T-helper 2 cell (primary cell): Measurements from ENCODE around the gene RPP38.
A peak's percentile ranks its signal among the peaks of the same experiment; 100 is the strongest.

Source experiments
- DNase-seq, 5 experiments: peaks; one replicate each; pipeline versions ENCODE4 v3.0.0 to v3.0.0-alpha.2; 2012 to 2022
- total RNA-seq, 2 donors: gene quantifications; one replicate each; lab custom pipeline; 2026; lab: John Stamatoyannopoulos, UW

RPP38 gene, protein sequence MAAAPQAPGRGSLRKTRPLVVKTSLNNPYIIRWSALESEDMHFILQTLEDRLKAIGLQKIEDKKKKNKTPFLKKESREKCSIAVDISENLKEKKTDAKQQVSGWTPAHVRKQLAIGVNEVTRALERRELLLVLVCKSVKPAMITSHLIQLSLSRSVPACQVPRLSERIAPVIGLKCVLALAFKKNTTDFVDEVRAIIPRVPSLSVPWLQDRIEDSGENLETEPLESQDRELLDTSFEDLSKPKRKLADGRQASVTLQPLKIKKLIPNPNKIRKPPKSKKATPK
- total RNA-seq: 5.0 to 8.6 reads per million in 2 donors

DNA sequence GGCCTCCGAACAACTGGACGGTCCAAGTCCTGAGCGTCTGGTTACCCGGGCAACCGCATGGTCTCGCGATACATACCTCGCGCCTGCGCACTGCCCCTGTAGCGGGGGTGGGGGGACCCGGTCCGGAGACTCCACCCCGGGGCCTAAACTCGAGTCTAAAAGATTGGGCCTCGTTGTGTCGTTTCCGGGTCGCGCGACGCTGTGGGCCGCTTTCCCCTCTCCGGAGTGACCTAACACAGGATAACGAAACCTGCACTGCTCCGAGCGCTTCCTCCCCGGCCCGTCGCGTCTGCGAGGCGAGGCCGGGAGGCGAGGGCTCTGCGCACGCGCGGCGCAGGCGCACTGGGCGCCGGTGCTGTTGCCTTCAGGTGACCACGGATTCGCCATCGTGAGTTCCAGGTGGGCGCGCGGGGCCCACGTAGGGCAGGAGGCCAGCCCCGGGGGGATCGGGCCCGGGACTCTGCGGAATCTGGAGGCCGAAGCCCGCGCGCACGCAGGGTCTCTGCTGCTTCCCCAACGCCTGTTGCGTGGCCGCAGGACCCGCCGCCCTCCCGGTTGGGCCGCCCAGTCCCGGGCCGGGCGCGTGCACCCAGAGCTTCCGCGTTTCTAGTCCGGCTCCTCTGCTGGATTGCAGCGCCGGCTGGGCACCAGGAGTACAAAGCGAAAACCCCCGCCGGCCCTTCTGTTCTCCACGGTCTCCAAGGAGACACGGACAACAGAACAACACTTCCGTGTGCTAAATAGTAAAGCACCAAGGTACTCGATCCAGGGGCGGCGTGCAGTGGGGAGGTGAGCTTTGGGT is at the start of gene RPP38:
TSS of gene RPP38 (plus strand) at position 345 of the 802 bp plus-strand sequence. CDS start 5,960 bp downstream, outside the sequence.
- peak; percentile 88 to 95 (median 94) for DNase-seq

DNA sequence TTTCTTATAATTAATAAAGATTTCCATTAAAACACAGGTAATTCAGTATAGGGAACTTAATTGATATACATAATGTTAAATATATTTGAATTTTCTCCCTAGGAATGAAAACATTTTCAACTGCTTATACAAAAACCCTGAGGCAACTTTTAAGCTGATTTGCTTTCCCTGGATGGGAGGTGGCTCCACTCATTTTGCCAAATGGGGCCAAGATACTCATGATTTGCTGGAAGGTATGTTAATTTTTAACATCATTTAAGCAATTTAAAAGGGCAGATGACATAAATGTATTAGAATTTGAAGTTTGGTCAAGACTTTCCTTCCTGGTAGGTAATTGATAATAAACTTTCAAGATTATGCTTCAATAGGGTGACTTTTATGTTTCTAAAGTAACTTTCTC is 47.6 kb upstream of the RPP38 start:
- DNase-seq: no peak

- DNase-seq: no peak
These were observed 45.0 kb upstream of the RPP38 start for GRCh38 chr10:15052121-15052520.

DNA sequence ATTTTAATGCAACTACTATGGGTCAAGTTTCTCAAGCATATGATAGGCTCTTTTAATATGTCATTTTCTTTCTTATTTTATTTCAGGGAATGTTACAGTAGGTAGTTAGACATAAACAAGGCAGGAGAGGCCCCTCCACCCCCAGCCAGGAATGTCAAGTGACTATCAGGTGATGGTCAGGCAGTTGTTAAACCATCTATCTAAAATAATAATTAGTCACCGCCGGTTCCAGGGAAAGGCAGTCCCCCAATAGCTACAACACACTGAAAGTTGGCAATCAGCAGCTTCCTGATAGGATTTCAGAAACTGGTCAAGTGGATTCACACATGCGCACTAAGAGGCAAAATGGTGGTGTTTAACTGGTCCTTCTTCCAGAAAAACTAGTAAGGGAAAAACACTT is 44.1 kb upstream of the RPP38 start:
- DNase-seq: no peak

- no peak for DNase-seq
These were observed 38.5 kb upstream of the RPP38 start for GRCh38 chr10:15058689-15059088.

GRCh38 chr10:15059914-15060313 is 37.2 kb upstream of the RPP38 start:
- DNase-seq: no peak

GRCh38 chr10:15060638-15061037 is 36.5 kb upstream of the RPP38 start:
- no peak for DNase-seq

GRCh38 chr10:15067154-15067553 is 30.0 kb upstream of the RPP38 start:
- no peak for DNase-seq

GRCh38 chr10:15068802-15069201 is 28.4 kb upstream of the RPP38 start:
- DNase-seq: no peak

GRCh38 chr10:15069230-15069629 is 27.9 kb upstream of the RPP38 start:
- no peak for DNase-seq

- no peak for DNase-seq
These were observed 24.8 kb upstream of the RPP38 start for GRCh38 chr10:15072358-15072757.

DNA sequence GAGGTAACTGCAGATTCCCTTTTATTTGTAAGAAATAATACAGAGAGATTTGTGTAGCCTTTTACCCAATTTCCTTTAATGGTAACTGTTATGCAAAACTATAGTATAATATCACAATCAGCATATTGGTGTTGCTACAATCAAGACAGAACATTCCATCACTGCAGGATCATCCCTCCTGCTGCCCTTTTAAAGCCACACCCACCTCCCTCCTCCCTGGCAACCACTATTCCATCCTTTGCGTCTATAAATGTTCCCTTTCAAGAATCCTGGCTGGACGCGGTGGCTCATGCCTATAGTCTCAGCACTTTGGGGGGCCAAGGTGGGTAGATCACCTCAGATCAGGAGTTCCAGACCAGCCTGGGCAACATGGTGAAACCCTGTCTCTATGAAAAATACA is 21.7 kb upstream of the RPP38 start:
- no peak for DNase-seq

GRCh38 chr10:15083674-15084501 is 13.3 kb upstream of the RPP38 start:
- DNase-seq: no peak

GRCh38 chr10:15084502-15084922 is 12.6 kb upstream of the RPP38 start:
- DNase-seq: peak in 2 of 5 experiments; percentile 9 to 84

- DNase-seq: peak; percentile 68 to 89 (median 73)
These were observed 8.5 kb upstream of the RPP38 start, which contains the start of gene ACBD7 for GRCh38 chr10:15088428-15089261. ACBD7 (minus strand) TSS chr10:15088776; CDS start chr10:15088728, 48 bp downstream.

- DNase-seq: no peak
These were observed 5.7 kb upstream of the RPP38 start for GRCh38 chr10:15091418-15091817.

DNA sequence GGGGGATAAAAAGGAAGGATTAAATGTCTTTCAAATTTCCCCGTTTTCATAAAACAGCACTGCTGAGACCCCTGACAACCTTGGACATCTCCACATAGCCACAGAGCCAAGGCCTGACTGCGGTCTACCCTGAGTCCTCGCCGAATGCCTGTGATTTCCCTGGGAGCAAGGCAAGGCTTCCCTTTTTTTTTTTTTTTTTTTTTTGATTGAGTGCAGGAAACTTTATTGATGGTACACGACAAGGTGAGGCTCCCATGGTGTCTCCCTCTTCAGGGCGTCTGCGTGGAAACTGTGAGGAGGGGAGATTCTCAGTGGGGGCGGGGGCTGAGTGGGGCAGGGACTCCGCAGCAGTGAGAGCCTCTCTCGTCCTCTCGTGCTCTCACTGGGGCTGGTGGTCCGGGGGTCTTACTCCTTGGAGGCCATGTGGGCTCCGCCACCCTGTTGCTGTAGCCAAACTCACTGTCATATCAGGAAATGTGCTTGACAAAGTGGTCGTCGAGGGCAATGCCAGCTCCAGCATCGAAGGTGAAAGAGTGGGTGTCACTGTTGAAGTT is 4.2 kb upstream of the RPP38 start:
- DNase-seq: no peak

GRCh38 chr10:15096661-15097010 is 519 bp upstream of the RPP38 start:
- DNase-seq: no peak

DNA sequence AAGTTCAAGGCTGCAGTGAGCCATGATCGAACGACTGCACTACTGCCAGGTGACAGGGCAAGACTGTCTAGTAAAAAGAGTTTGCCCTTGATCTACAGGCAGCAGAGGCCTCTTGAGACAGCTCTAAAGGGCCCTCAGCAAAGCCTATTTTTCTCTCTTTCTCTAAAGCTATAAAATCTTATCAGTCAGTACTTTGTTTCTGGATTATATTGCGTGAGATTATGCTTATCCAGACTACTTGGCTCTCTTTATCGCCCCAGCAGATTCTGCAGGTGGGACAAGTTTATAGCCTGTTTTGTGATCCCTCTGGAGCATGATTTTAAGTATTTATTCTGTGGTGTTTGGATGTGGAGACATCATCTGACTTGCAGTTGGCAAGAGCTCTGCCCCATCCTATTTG is 2.7 kb downstream of the RPP38 start:
- DNase-seq: no peak

DNA sequence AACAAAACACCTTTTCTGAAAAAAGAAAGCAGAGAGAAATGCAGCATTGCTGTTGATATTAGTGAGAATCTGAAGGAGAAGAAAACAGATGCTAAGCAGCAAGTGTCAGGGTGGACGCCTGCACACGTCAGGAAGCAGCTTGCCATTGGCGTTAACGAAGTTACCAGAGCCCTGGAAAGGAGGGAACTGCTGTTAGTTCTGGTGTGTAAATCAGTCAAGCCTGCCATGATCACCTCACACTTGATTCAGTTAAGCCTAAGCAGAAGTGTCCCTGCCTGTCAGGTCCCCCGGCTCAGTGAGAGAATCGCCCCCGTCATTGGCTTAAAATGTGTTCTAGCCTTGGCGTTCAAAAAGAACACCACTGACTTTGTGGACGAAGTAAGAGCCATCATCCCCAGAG is 6.4 kb downstream of the RPP38 start:
- no peak for DNase-seq

- peak; percentile 25 to 59 (median 57) for DNase-seq
These were observed 9.3 kb downstream of the RPP38 start for GRCh38 chr10:15106352-15107013.
